NCI-H526 treated with DMSO at 0.1 percent for 48 hours (cell line): ENCODE measurements around the gene MYBPC3.
A peak's percentile ranks its signal among the peaks of the same experiment; 100 is the strongest.

Source experiments
- DNase-seq: peaks from one replicate; lab custom pipeline; 2025; lab: John Stamatoyannopoulos, UW

MYBPC3 gene

GRCh38 chr11:47357985-47358730 lies 5.7 kb upstream of the MYBPC3 start:
- DNase-seq, result no peak

- DNase-seq, result no peak
Measured at GRCh38 chr11:47356998-47357329, 4.5 kb upstream of the MYBPC3 start.

GRCh38 chr11:47356129-47356997 lies 3.9 kb upstream of the MYBPC3 start:
- no peak for DNase-seq

GRCh38 chr11:47355283-47356128 lies 3.0 kb upstream of the MYBPC3 start:
- DNase-seq, result peak; percentile 88

GRCh38 chr11:47354913-47355282 lies 2.4 kb upstream of the MYBPC3 start:
- DNase-seq, result no peak

GRCh38 chr11:47353978-47354774 lies 1.7 kb upstream of the MYBPC3 start:
- DNase-seq, result no peak

- DNase-seq, result no peak
Measured at GRCh38 chr11:47351156-47352126, 1.1 kb downstream of the MYBPC3 start.

GRCh38 chr11:47350315-47350714 lies 2.2 kb downstream of the MYBPC3 start:
- DNase-seq, result no peak

GRCh38 chr11:47349521-47350095 lies 2.9 kb downstream of the MYBPC3 start:
- no peak for DNase-seq

GRCh38 chr11:47348859-47349258 lies 3.6 kb downstream of the MYBPC3 start:
- peak; percentile 26 for DNase-seq

- DNase-seq, result no peak
Measured at GRCh38 chr11:47348131-47348802, 4.2 kb downstream of the MYBPC3 start.

GRCh38 chr11:47347137-47347536 lies 5.4 kb downstream of the MYBPC3 start:
- no peak for DNase-seq

GRCh38 chr11:47345890-47346563 lies 6.5 kb downstream of the MYBPC3 start:
- no peak for DNase-seq

- no peak for DNase-seq
Measured at GRCh38 chr11:47342854-47343253, 9.6 kb downstream of the MYBPC3 start.

GRCh38 chr11:47342036-47342803 lies 10.3 kb downstream of the MYBPC3 start:
- DNase-seq, result no peak

GRCh38 chr11:47340980-47341775 lies 11.3 kb downstream of the MYBPC3 start:
- DNase-seq, result no peak

GRCh38 chr11:47340010-47340409 lies 12.5 kb downstream of the MYBPC3 start:
- DNase-seq, result no peak
